BJ (cell line): ENCODE data around the gene CPHXL2. TPM values are rescaled to one million over a fixed set of nuclear protein-coding genes. Genes with fewer than 3 reads are reported as not detected.

Experiments
- CTCF ChIA-PET: fragments of 350-600 bp; formaldehyde crosslinking; extraction: SDS; loops from one replicate; lab custom pipeline; 2021; ENCODE audit warnings: antibody characterized with exemption, inconsistent platforms; lab: Yijun Ruan, JAX
- POLR2A ChIA-PET: fragments of 300-600 bp; sonication (Branson Sonifier 250); formaldehyde crosslinking; extraction: SDS; loops from one replicate; lab custom pipeline; 2021; ENCODE audit warnings: antibody characterized with exemption; lab: Charles Lee
- DNase-seq: peaks from one replicate; pipeline ENCODE4 v3.0.0-alpha.2; 2011; ENCODE audit warnings: low read depth
- H3K27me3 ChIP-seq: 2 replicates; pipeline ENCODE4 v1.6.0; 2011; ENCODE audit warnings: low read length; ENCODE audit not compliant: control insufficient read depth, insufficient read depth
- H3K36me3 ChIP-seq: 2 replicates; pipeline ENCODE4 v1.5.1; 2011; ENCODE audit warnings: low read length; ENCODE audit not compliant: control insufficient read depth, insufficient read depth
- H3K4me3 ChIP-seq: 2 replicates; pipeline ENCODE4 v1.5.1; 2011; ENCODE audit warnings: low read depth, mild to moderate bottlenecking, control low read depth, low read length
- polyA plus RNA-seq: library from polyadenylated mRNA; depleted of rRNA; stranded (reverse); fragments of >200 nt; gene quantifications from 2 replicates; pipeline ENCODE4 v1.2.3, GENCODE V29; 2011; rRNA removed
- small RNA-seq: library from RNA; depleted of rRNA; stranded (forward); fragments of <200 nt; gene quantifications from one replicate; pipeline ENCODE3, GENCODE V24; 2012; ENCODE audit warnings: low replicate concordance, low read depth; ENCODE audit not compliant: insufficient read length
- TF ChIP-seq, protein P1 (sequence below): IDR thresholded peaks from 2 replicates; pipeline ENCODE4 v1.5.1; 2011; ENCODE audit warnings: low read depth, mild to moderate bottlenecking, control low read depth, inconsistent platforms, low read length, moderate library complexity; ENCODE audit not compliant: insufficient read depth

The CPHXL2 gene
- polyA plus RNA-seq, 1 experiment, result not detected

DNA sequence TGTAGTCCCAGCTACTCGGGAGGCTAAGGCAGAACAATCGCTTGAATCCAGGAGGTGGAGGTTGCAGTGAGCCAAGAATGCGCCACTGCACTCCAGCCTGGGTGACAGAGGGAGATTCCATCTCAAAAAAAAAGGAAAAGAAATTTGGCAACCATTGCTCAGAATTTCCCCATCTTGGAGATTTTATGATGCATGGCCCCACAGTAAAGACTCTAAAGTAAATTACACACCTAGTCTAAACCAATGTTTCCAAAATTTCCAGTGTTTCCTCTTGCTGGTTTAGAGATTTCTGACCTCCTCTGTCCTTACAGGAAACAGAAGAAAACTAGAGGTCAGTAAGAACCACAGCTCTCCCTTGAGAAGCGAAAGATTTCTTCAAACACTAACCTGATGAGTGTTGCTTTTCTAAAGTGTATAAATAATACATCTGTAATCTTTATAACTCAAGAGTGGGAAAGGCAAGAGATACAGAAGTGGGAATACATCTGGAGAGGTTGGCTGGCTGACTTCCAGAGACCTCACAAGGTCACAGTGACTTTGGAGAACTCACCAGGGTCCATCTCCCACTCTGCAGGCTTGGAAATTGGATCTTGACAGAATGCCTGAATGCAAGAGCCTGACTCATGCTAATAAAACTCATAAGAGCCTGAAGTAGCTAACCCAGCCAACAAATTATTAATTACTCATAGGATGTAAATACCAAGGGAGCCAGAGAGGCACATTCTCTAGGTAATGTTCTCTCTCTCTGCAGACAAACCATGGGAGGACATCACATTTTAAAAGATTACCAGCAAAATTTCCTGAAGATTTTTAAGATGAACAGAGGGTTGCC is 62.5 kb downstream of the CPHXL2 start:
- peak; percentile 22 for DNase-seq
- Histone ChIP-seq H3K4me3 (no peak overlapping the region), H3K36me3 (peaks cover 9% of the 10 kb centered on the region), H3K27me3 (no peaks in the 10 kb centered on the region)
- TF ChIP-seq, protein P1, sequence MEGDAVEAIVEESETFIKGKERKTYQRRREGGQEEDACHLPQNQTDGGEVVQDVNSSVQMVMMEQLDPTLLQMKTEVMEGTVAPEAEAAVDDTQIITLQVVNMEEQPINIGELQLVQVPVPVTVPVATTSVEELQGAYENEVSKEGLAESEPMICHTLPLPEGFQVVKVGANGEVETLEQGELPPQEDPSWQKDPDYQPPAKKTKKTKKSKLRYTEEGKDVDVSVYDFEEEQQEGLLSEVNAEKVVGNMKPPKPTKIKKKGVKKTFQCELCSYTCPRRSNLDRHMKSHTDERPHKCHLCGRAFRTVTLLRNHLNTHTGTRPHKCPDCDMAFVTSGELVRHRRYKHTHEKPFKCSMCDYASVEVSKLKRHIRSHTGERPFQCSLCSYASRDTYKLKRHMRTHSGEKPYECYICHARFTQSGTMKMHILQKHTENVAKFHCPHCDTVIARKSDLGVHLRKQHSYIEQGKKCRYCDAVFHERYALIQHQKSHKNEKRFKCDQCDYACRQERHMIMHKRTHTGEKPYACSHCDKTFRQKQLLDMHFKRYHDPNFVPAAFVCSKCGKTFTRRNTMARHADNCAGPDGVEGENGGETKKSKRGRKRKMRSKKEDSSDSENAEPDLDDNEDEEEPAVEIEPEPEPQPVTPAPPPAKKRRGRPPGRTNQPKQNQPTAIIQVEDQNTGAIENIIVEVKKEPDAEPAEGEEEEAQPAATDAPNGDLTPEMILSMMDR, result no peak
- ChIA-PET CTCF (no interaction called here), POLR2A (no interaction called here)

Small RNAs within 50 kb of the gene (small RNA-seq; reads per million reads assigned to genes)
- gene RN7SL520P, result not detected

Other genes starting within 250 kb of the CPHXL2 start
- 10.9 and 38.6 TPM in 2 replicates for gene CFDP1, start 243.5 kb downstream of the CPHXL2 start, polyA plus RNA-seq
- gene TMEM170A, start 212.3 kb downstream of the CPHXL2 start, polyA plus RNA-seq, result 5.2 and 8.2 TPM in 2 replicates
- 0.10 and 0.12 TPM in 2 replicates for gene CHST6, start 181.6 kb downstream of the CPHXL2 start, polyA plus RNA-seq
- 0.15 TPM in 1 of 2 replicates, not detected in the other for gene CHST5, start 140.9 kb downstream of the CPHXL2 start, polyA plus RNA-seq
- gene TMEM231, start 120.8 kb downstream of the CPHXL2 start, polyA plus RNA-seq, result 19.8 and 38.8 TPM in 2 replicates
- 32.3 and 61.9 TPM in 2 replicates for gene GABARAPL2, start 110.6 kb downstream of the CPHXL2 start, polyA plus RNA-seq
- 18.9 and 26.5 TPM in 2 replicates for gene ADAT1, start 53.7 kb downstream of the CPHXL2 start, polyA plus RNA-seq
- gene KARS1, start 29.3 kb downstream of the CPHXL2 start, polyA plus RNA-seq, result 118 and 170 TPM in 2 replicates
- gene TERF2IP, start 29.2 kb downstream of the CPHXL2 start, polyA plus RNA-seq, result 19.1 and 28.9 TPM in 2 replicates
- gene DUXB, start 24.5 kb upstream of the CPHXL2 start, polyA plus RNA-seq, result not detected in 2 replicates
- gene CPHXL, start 49.5 kb upstream of the CPHXL2 start, polyA plus RNA-seq, result not detected in 2 replicates